GM19397 (cell line): ENCODE data around the gene LAMA3.

Source experiments
- ATAC-seq: cut with Tn5 transposase; IDR thresholded peaks from one replicate; pipeline ENCODE4 v1.9.1; 2021; ENCODE audit warnings: mild to moderate bottlenecking, moderate library complexity; ENCODE audit not compliant: unreplicated experiment

LAMA3 gene

GRCh38 chr18:23845988-23846630 lies 156.9 kb downstream of the LAMA3 start:
- ATAC-seq, result no peak

GRCh38 chr18:23847321-23847986 lies 158.2 kb downstream of the LAMA3 start:
- no peak for ATAC-seq

DNA sequence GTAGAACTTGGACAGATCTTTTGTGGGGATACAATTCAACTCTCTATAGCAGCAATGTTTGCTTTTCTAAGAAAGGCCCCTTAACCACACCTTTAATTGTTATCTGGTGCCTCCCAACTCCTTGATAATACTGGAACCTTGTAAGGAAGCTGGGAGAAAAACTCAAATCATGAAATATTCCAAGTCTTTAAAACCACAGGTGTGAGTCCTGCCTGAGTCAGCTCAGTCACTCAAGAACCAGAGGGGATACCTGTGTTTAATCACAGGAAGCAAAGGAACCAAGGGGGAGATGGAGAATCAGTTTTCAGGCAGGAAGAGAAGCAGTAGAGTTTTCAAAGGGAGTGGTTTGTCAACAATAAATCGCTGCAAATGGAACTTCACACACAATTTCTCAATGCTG lies 159.9 kb downstream of the LAMA3 start:
- ATAC-seq, result no peak

- no peak for ATAC-seq
Observed at GRCh38 chr18:23850215-23850614, 161.0 kb downstream of the LAMA3 start.

- no peak for ATAC-seq
Observed at GRCh38 chr18:23851470-23852002, 162.3 kb downstream of the LAMA3 start.

- no peak for ATAC-seq
Observed at GRCh38 chr18:23852236-23853045, 163.2 kb downstream of the LAMA3 start.

DNA sequence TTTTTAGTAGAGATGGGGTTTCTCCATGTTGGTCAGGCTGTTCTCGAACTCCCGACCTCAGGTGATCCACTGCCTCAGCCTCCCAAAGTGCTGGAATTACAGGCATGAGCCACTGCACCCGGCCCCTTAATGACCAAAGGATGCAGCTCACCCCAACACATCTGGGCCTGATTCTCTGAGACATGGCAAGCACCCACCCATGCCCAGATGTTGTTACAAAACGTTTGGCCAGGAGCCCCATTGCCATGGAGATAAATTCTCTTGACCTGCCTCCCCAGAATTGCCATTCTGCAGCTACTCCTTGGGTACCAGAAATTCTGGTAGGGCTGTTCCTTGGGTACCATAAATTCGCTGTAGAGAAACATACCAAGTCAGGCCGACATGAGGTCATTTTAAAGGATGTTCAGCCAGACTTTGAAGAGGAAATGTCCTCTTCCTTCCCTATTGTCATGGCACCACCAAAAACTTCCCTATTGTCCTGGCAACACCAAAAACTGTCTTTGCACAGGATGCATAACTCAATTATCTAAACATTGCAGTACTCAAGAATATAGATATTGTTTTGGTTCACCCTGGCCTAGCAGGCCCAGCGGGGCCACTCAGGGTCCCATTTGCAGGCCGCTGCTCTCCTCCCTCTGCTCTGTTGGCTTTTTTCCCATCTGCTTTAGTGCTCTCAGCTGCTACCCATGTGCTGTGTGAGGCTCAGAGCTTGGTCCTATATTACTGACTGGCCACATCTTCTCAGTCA lies 164.4 kb downstream of the LAMA3 start:
- ATAC-seq, result no peak

DNA sequence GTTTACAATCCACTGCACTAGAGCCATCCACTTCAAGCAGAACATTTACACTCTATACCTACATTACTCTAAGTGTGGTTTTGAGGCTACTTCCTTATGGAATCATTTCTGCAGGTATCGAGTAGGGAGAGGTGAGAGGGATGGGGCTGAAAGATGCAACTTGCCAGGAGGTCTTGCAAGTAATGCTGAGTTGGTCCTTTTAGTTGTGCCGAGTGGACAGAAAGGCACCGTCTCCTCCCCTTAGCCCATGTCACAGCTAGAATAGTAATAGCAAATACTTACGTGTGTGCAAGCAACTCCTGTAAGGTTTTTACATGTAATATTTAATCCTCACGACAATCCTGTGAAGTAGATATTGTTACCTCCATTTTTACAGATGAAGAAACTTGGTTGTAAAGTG lies 166.5 kb downstream of the LAMA3 start:
- no peak for ATAC-seq

DNA sequence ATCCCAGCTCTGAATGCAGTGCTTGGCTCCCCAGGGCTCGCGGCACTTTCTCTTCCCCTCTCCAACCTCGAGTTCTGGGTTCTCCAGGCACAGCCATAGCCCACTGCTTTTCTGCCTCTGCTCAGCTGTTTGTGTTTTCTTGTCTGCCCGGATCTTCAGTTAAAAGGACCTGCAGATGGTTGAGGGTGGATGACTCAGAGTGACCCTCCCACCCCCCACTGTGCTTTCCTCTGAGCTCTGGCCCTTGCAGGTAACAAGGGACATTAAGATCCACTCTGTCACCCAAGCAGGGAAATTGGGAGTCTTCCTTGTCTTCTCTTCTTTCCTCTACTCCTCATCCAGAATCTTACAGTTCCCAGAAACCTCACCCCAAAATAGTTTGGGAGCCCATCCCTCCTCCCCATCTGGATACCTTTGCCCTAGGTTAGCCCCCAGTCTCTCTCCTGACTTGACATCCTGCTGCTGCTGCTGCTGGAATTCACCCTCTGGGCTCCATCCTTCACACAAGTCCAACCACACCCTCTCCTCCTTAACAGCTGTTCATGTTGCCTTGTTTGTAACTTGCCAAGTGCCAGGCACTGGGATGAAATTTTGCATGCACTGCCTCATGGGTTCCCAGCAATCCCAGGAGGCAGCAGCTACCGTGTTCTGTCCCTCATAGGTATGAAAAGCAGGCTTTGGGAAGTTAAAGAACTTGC lies 167.4 kb downstream of the LAMA3 start:
- ATAC-seq, result no peak

DNA sequence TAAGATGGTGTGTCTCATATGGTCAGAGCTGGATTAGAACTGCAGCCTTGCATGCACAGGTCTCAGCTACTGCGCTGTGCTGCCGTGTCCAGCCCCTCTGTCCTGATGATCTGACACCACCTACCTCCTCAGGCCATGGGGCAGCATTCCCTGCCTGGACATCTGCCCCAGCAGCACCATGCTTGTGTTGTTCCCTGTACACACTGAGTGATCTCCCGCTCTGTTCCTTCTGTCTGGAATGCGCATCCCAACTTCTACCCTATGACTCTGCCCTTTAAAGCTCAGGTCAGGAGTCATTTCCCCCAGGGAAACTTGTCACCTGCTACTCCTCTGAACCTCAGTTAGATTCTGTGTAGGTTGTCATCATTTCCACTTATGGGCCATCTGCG lies 167.9 kb downstream of the LAMA3 start:
- ATAC-seq, result no peak

DNA sequence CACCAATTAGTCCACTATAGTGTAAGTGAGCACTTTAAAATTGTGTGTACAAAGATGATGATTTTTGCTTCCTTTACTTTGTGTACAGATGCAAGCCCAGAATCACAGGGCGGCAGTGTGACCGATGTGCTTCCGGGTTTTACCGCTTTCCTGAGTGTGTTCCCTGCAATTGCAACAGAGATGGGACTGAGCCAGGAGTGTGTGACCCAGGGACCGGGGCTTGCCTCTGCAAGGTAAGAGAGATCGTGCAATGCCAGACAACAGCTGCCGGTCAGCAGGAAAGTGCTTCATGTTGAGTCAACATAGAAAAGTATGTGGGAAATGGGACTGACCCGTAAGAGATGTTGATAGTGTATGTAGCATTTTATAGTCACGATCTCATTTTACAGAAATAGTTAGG lies 168.5 kb downstream of the LAMA3 start:
- no peak for ATAC-seq

GRCh38 chr18:23859466-23860336 lies 170.4 kb downstream of the LAMA3 start:
- ATAC-seq, result no peak

DNA sequence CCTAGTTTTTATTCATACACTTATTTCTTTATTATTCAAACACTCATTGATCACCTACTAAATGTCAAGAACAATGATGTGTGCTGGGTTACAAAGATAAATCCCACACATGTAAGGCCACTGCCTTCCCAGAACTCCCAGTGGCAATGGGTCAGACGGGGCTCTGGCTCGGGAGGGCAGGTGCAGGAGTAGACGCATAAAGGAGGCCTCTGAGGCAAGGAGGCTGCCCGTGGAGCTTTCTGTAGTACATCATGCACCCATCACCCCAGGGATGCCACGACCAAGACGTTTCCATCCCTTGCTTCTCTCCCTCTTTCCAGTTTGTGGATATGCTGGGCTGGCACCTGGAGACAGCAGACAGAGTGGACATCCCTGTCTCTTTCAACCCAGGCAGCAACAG lies 172.1 kb downstream of the LAMA3 start:
- ATAC-seq, result no peak

DNA sequence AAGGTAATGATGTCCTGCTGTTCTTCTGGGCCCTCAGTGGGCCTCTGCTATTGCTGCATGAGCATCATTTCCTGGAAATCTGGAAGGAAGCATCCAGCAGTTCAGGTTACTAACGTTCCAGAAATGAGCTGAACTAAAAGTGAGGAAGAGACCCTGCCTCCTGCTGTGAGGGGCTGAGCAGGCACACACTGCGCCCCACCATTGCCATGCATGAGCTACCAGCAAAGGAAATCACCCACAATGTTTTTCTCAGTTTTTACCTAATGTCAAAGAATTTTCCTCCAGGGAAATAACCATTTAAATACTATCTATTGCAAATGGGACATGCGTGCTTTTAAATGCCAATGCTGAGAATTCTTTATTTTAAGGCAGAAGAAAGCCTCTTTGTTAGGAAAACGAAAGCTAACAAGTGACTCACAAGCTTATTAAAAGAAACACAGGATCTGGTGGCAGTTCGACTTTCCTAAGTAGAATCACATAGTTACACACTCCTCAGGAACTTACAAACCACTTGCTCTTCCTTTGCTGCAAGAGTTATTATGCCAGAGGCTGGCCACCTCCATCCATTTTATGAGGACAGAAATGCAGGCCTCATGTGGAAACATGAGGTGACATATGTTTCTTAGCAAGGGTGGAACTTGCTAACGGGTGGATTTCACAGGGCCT lies 172.7 kb downstream of the LAMA3 start:
- no peak for ATAC-seq

GRCh38 chr18:23864624-23865023 lies 175.4 kb downstream of the LAMA3 start:
- no peak for ATAC-seq

DNA sequence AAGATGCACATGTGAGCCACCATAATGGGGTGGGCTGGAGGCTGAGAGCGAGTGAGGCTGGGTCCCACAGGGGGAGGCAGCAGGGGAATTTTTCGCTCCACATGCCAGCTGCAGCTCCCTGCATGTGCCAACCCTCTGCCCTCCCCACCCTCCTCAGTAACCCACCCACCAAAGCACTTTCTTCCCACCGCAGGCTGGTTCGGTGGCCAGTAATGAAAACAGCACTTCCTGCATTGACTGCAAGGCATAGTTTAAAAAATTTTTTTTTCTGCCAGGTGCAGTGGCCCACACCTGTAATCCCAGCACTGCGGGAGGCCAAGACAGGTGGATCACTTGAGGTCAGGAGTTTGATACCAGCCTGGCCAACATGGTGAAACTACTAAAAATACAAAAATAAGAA lies 177.8 kb downstream of the LAMA3 start:
- no peak for ATAC-seq

GRCh38 chr18:23868136-23868785 lies 179.0 kb downstream of the LAMA3 start:
- no peak for ATAC-seq

DNA sequence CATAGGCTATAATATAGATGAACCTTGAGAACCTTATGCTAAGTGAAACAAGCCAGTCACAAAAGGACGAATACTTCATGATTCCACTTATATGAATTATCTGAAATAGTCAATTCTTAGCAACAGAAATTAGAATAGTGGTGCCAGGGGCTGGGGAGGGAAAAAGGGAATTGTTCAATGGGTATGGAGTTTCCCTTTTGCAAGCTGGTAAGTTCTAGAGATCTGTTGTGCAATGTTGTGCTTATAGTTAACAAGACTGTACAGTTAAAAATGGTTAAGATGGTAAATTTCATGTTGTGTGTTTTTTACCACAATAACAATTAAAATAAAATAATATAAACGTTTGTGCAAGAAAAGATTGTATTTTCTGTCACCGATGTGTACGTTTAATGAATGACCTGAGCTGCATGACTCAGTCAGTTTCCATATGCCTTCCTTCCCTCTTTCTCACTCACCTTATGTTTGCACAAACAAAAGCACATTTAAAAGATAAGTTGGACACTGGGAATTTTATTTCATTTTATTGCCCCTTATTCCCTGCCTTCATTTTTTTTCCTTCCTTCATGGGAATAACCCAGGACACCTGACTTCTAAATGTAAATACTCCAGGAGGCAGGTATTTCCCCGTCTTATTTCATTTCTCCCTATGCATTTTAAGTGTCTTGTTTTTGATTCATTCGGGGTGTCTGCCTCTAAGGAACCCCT lies 181.6 kb downstream of the LAMA3 start:
- no peak for ATAC-seq
